Liver (tissue), 9 donors: ENCODE measurements around the gene PAIP2. TPM values are rescaled to one million over a fixed set of nuclear protein-coding genes. Genes with fewer than 3 reads are reported as not detected.
A peak's percentile ranks its signal among the peaks of the same experiment; 100 is the strongest.

ENCODE experiments used
- DNase-seq: peaks from one replicate; pipeline ENCODE4 v3.0.0-alpha.2; 2017; ENCODE audit warnings: low spot score
- H3K27ac ChIP-seq, 2 donors: one replicate each; pipeline ENCODE4 v1.7.0; 2013; ENCODE audit warnings: inconsistent platforms in 2 of 2, low read length in 2 of 2, control low read depth in 1 of 2, low read depth in 1 of 2, mild to moderate bottlenecking in 1 of 2
- H3K27me3 ChIP-seq, 4 donors: one replicate each; pipeline versions ENCODE4 v1.6.1 to v1.7.0; 2013; ENCODE audit warnings: low read length in 3 of 4, inconsistent platforms in 1 of 4, mild to moderate bottlenecking in 1 of 4, moderate library complexity in 1 of 4; ENCODE audit not compliant: control insufficient read depth in 4 of 4, insufficient read depth in 4 of 4
- H3K36me3 ChIP-seq, 4 donors: one replicate each; pipeline versions ENCODE4 v1.6.1 to v1.7.0; 2013; ENCODE audit warnings: low read length in 3 of 4, mild to moderate bottlenecking in 3 of 4, low read depth in 1 of 4, moderate library complexity in 1 of 4; ENCODE audit not compliant: control insufficient read depth in 4 of 4, insufficient read depth in 3 of 4
- H3K4me1 ChIP-seq, 4 donors: one replicate each; pipeline versions ENCODE4 v1.6.1 to v1.7.0; 2013; ENCODE audit warnings: low read length in 3 of 4, mild to moderate bottlenecking in 3 of 4, moderate library complexity in 1 of 4; ENCODE audit not compliant: control insufficient read depth in 4 of 4, insufficient read depth in 4 of 4
- H3K4me3 ChIP-seq, 3 donors: one replicate each; pipeline versions ENCODE4 v1.6.1 to v1.7.0; 2013; ENCODE audit warnings: low read length in 3 of 3, control low read depth in 1 of 3, low read depth in 1 of 3, mild to moderate bottlenecking in 1 of 3
- H3K9ac ChIP-seq, 2 donors: one replicate each; pipeline ENCODE4 v1.7.0; 2013; ENCODE audit warnings: low read length in 2 of 2, mild to moderate bottlenecking in 2 of 2, moderate library complexity in 2 of 2, control low read depth in 1 of 2, low read depth in 1 of 2
- H3K9me3 ChIP-seq, 4 donors: one replicate each; pipeline versions ENCODE4 v1.6.1 to v1.7.0; 2013; ENCODE audit warnings: low read length in 3 of 4; ENCODE audit not compliant: control insufficient read depth in 4 of 4
- EGR1 ChIP-seq, 2 donors: IDR thresholded peaks; 2 replicates each; pipeline ENCODE4 v1.6.1; 2016 to 2018; ENCODE audit warnings: antibody characterized with exemption in 2 of 2, low read depth in 2 of 2
- FOXA1 ChIP-seq: IDR thresholded peaks from 2 replicates; pipeline ENCODE4 v1.6.1; 2016; ENCODE audit warnings: antibody characterized with exemption
- FOXA2 ChIP-seq: IDR thresholded peaks from 2 replicates; pipeline ENCODE4 v1.6.1; 2016; ENCODE audit warnings: antibody characterized with exemption
- GABPA ChIP-seq, 2 donors: IDR thresholded peaks in 1 of 2; conservative IDR thresholded peaks in 1 of 2; 2 replicates each; pipeline ENCODE4 v1.6.1; 2016; ENCODE audit warnings: antibody characterized with exemption in 2 of 2, mild to moderate bottlenecking in 1 of 2, moderate library complexity in 1 of 2
- HNF4A ChIP-seq, 2 donors: conservative IDR thresholded peaks; 2 replicates each; pipeline ENCODE4 v1.6.1; 2016; ENCODE audit warnings: antibody characterized with exemption in 2 of 2, mild to moderate bottlenecking in 2 of 2
- HNF4G ChIP-seq: IDR thresholded peaks from 2 replicates; pipeline ENCODE4 v1.6.1; 2016; ENCODE audit warnings: antibody characterized with exemption
- JUND ChIP-seq, 2 donors: IDR thresholded peaks; 2 replicates each; pipeline ENCODE4 v1.6.1; 2016; ENCODE audit warnings: antibody characterized with exemption in 2 of 2
- NR2F2 ChIP-seq: IDR thresholded peaks from 2 replicates; pipeline ENCODE4 v1.6.1; 2016; ENCODE audit warnings: antibody characterized with exemption
- RAD21 ChIP-seq, 2 donors: IDR thresholded peaks; 2 replicates each; pipeline ENCODE4 v1.6.1; 2016; ENCODE audit warnings: antibody characterized with exemption in 2 of 2, mild to moderate bottlenecking in 2 of 2
- RXRA ChIP-seq, 2 donors: IDR thresholded peaks; 2 replicates each; pipeline ENCODE4 v1.6.1; 2017 to 2018; ENCODE audit warnings: antibody characterized with exemption in 2 of 2, mild to moderate bottlenecking in 1 of 2
- SP1 ChIP-seq: IDR thresholded peaks from 2 replicates; pipeline ENCODE4 v1.6.1; 2018; ENCODE audit warnings: antibody characterized with exemption, mild to moderate bottlenecking
- TAF1 ChIP-seq: conservative IDR thresholded peaks from 2 replicates; pipeline ENCODE4 v1.6.1; 2016; ENCODE audit warnings: antibody characterized with exemption, mild to moderate bottlenecking
- YY1 ChIP-seq: IDR thresholded peaks from 2 replicates; pipeline ENCODE4 v1.6.1; 2016; ENCODE audit warnings: antibody characterized with exemption, mild to moderate bottlenecking
- WGBS: extraction: QIAGEN DNeasy Blood & Tissue Kit; methylation state at CpG from one replicate; pipeline ENCODE4 v1.1.7; 2013; 5-methylcytosine and 5-hydroxymethylcytosine counted together
- polyA plus RNA-seq, 2 donors: library from polyadenylated mRNA; stranded (reverse) in 1 of 2; unstranded in 1 of 2; fragments of 200-250 nt in 1 of 2; fragments of >200 nt in 1 of 2; fragmentation: Nextera tagmentation in 1 of 2; extraction: Ambion mirVana in 1 of 2; gene quantifications; one replicate each; pipeline versions ENCODE4 v1.2.1 to v1.2.3, GENCODE V29; 2013 to 2015
- total RNA-seq, 2 donors: library from RNA; depleted of rRNA; stranded (reverse); fragments of >200 nt; gene quantifications; one replicate each; pipeline ENCODE4 v1.2.3, GENCODE V29; 2014
- TF ChIP-seq, protein P1 (sequence below): IDR thresholded peaks from 2 replicates; pipeline ENCODE4 v1.6.1; 2016; ENCODE audit warnings: antibody characterized with exemption
- TF ChIP-seq, protein P2 (sequence below): IDR thresholded peaks from 2 replicates; pipeline ENCODE4 v1.6.1; 2016; ENCODE audit warnings: antibody characterized with exemption, mild to moderate bottlenecking
- TF ChIP-seq, protein P3 (sequence below): IDR thresholded peaks from 2 replicates; pipeline ENCODE4 v1.6.1; 2016; ENCODE audit warnings: antibody characterized with exemption
- TF ChIP-seq, protein P4 (sequence below): IDR thresholded peaks from 2 replicates; pipeline ENCODE4 v1.6.1; 2016; ENCODE audit warnings: antibody characterized with exemption
- TF ChIP-seq, protein P5 (sequence below): fragments of 150-350 bp; IDR thresholded peaks from 2 replicates; pipeline ENCODE4 v1.5.1; 2017; ENCODE audit warnings: improper control_type of control experiment, low read depth, low read length; ENCODE audit not compliant: missing input control
- donor health status: healthy.
- donor health status: healthy.
- donor health status: healthy.
- donor health status: healthy.
- donor health status: healthy.

PAIP2 gene
- total and polyA plus RNA-seq, 4 donors = 41.5 to 63.2 (median 45.1) TPM

DNA sequence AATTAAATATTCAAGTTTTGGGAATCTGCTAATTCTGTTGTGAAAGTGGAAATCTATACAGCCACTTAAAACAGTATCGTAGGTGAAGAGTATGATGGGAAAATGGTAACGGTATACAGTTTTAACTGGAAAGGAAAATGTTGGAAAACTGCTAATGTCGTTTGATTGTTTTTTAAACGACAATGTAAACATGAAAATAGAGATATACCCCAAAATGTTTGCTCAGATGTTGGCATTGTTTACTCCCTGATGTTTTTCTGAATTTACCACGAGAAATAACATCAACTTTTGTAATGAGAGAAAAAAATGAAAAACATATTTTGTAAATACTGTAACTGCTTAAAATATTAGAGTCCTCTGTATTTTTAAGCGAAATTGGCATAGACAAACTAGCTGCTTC lies 45.5 kb upstream of the PAIP2 start:
- Histone ChIP-seq H3K4me3 (no peak overlapping the region), H3K36me3 (no peaks in the 10 kb centered on the region), H3K9ac (peak overlapping the region in 1 of 2 donors; percentile 31), H3K27ac (no peak overlapping the region), H3K9me3 (no peaks in the 10 kb centered on the region), H3K27me3 (no peaks in the 10 kb centered on the region), H3K4me1 (peaks cover 7 to 40% (median 28%) of the 10 kb centered on the region in 4 donors)
- TF ChIP-seq HNF4A (conservative IDR thresholded peaks at IDR 0.05) (no peak), NR2F2 (no peak), EGR1 (IDR thresholded peaks at IDR 0.05; ENCODE audit: low read depth in 2 of 2) (no peak), JUND (IDR thresholded peaks at IDR 0.05) (no peak), RXRA (IDR thresholded peaks at IDR 0.05) (no peak), RAD21 (IDR thresholded peaks at IDR 0.05) (no peak), SP1 (no peak), TAF1 (no peak), FOXA2 (no peak), GABPA (IDR thresholded peaks at IDR 0.05 in 1 of 2, conservative IDR thresholded peaks at IDR 0.05 in 1 of 2) (no peak), HNF4G (no peak), FOXA1 (no peak), YY1 (no peak)
- TF ChIP-seq, protein P1, sequence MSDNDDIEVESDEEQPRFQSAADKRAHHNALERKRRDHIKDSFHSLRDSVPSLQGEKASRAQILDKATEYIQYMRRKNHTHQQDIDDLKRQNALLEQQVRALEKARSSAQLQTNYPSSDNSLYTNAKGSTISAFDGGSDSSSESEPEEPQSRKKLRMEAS = no peak
- TF ChIP-seq, protein P2, sequence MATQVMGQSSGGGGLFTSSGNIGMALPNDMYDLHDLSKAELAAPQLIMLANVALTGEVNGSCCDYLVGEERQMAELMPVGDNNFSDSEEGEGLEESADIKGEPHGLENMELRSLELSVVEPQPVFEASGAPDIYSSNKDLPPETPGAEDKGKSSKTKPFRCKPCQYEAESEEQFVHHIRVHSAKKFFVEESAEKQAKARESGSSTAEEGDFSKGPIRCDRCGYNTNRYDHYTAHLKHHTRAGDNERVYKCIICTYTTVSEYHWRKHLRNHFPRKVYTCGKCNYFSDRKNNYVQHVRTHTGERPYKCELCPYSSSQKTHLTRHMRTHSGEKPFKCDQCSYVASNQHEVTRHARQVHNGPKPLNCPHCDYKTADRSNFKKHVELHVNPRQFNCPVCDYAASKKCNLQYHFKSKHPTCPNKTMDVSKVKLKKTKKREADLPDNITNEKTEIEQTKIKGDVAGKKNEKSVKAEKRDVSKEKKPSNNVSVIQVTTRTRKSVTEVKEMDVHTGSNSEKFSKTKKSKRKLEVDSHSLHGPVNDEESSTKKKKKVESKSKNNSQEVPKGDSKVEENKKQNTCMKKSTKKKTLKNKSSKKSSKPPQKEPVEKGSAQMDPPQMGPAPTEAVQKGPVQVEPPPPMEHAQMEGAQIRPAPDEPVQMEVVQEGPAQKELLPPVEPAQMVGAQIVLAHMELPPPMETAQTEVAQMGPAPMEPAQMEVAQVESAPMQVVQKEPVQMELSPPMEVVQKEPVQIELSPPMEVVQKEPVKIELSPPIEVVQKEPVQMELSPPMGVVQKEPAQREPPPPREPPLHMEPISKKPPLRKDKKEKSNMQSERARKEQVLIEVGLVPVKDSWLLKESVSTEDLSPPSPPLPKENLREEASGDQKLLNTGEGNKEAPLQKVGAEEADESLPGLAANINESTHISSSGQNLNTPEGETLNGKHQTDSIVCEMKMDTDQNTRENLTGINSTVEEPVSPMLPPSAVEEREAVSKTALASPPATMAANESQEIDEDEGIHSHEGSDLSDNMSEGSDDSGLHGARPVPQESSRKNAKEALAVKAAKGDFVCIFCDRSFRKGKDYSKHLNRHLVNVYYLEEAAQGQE = no peak
- TF ChIP-seq, protein P3, sequence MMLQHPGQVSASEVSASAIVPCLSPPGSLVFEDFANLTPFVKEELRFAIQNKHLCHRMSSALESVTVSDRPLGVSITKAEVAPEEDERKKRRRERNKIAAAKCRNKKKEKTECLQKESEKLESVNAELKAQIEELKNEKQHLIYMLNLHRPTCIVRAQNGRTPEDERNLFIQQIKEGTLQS = no peak
- TF ChIP-seq, protein P4, sequence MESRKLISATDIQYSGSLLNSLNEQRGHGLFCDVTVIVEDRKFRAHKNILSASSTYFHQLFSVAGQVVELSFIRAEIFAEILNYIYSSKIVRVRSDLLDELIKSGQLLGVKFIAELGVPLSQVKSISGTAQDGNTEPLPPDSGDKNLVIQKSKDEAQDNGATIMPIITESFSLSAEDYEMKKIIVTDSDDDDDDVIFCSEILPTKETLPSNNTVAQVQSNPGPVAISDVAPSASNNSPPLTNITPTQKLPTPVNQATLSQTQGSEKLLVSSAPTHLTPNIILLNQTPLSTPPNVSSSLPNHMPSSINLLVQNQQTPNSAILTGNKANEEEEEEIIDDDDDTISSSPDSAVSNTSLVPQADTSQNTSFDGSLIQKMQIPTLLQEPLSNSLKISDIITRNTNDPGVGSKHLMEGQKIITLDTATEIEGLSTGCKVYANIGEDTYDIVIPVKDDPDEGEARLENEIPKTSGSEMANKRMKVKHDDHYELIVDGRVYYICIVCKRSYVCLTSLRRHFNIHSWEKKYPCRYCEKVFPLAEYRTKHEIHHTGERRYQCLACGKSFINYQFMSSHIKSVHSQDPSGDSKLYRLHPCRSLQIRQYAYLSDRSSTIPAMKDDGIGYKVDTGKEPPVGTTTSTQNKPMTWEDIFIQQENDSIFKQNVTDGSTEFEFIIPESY = no peak
- TF ChIP-seq, protein P5, sequence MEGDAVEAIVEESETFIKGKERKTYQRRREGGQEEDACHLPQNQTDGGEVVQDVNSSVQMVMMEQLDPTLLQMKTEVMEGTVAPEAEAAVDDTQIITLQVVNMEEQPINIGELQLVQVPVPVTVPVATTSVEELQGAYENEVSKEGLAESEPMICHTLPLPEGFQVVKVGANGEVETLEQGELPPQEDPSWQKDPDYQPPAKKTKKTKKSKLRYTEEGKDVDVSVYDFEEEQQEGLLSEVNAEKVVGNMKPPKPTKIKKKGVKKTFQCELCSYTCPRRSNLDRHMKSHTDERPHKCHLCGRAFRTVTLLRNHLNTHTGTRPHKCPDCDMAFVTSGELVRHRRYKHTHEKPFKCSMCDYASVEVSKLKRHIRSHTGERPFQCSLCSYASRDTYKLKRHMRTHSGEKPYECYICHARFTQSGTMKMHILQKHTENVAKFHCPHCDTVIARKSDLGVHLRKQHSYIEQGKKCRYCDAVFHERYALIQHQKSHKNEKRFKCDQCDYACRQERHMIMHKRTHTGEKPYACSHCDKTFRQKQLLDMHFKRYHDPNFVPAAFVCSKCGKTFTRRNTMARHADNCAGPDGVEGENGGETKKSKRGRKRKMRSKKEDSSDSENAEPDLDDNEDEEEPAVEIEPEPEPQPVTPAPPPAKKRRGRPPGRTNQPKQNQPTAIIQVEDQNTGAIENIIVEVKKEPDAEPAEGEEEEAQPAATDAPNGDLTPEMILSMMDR = no peak
- 49% methylated on average over 6 of the region's 6 CpGs for whole genome bisulfite sequencing
- no peak for DNase-seq
